Ecto neural progenitor cell (in vitro differentiated cells): ENCODE results near the gene CCN2.

Source experiments
- DNase-seq: peaks from one replicate; pipeline ENCODE4 v3.0.0-alpha.2; 2018; ENCODE audit warnings: low spot score

Gene CCN2

GRCh38 chr6:131966443-131966842 is 15.3 kb upstream of the CCN2 start:
- no peak for DNase-seq

DNA sequence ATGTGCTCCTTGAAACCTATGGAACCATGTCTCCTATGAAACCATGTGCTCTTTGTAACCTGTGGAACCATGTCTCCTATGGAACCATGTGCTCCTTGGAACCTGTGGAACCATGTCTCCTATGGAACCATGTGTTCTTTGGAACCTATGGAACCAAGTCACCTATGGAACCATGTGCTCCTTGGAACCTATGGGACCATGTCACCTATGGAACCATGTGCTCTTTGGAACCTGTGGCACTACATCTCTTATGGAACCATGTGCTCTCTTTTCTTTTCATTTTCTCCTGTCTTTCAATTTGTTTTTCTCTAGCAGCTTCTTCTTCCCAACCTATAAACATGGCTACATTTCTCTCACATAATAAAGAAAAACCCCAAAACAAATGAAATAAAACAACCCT is 11.9 kb upstream of the CCN2 start:
- DNase-seq = no peak

- DNase-seq = no peak
Measured at GRCh38 chr6:131960371-131961133, 9.4 kb upstream of the CCN2 start.

GRCh38 chr6:131958542-131959470 is 7.6 kb upstream of the CCN2 start:
- DNase-seq = no peak

DNA sequence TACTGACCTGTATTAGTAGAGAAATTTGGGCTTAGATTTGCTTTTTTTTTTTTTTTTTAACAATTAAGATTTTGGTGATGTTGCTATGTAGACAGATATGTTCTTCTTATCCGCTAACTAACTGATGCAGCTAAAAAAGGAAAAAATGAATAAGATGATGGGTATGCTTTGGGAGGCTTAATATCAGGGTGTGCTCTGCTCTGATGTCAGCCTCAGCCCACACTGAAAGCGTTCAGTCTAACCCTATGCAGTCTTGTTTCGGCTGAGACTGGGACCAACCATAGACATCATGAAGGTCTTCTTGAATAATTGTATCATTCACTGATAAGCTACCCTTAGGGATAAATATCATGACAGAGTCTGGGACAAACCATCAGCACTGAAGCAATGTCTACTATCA is 6.9 kb upstream of the CCN2 start:
- no peak for DNase-seq

- DNase-seq = no peak
Measured at GRCh38 chr6:131955876-131956275, 4.7 kb upstream of the CCN2 start.

DNA sequence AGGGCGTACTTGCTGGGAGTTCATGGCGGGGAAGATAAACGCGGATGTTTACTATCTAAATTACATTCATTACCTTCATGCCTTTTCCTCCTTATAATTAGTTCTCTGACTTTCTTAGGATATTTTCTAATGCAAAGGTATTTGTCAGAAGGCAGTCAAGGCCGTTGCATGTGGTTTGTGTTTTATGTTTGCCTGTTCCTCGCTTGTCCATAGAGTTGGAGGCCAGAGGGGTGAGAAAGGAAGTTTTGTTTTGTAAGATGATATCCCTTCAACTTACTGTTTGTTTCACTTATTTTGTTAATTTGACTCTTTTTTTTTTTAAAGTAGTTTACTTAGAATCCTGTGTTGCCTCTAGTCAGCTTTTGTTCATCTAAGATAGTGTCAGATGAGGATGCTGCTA is 4.0 kb upstream of the CCN2 start:
- no peak for DNase-seq

- no peak for DNase-seq
Measured at GRCh38 chr6:131954775-131955107, 3.6 kb upstream of the CCN2 start.

DNA sequence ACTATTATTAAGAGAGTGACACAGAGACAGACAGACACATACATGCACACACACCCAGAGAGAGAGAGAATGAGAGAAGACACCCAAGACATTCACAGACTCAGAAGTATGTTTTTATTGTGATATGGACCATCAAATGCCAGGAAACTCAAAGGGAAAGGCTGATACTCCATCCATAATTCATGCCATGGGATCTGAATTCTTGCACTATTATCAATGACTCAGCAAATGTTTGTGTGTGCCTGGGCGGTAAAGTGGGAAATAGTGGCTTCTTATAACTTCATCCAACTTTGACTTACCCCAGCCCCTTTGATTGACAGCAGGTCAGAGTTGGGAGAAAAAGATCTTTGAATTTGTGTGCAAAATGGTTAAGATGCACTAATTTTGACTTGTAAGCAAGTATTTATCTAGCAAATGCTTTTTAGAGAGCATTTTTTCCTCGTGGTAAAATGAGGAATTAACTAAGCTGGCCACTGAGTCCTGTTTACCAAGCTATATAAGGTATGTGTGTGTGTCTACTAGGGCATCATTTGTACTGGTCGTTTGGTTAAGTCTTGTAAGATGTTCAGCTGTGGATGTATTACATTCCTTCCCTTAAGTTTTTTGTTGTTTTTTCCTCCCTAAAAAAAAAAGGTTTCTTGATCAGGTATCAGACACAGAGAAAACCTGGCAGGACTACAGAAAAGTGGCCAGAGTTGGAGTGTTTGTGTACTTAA is 3.0 kb upstream of the CCN2 start:
- DNase-seq = no peak

GRCh38 chr6:131952886-131953509 is 1.8 kb upstream of the CCN2 start:
- DNase-seq = no peak

GRCh38 chr6:131951576-131952230 is 531 bp upstream of the CCN2 start:
- no peak for DNase-seq

GRCh38 chr6:131949909-131950766 is 1.0 kb downstream of the CCN2 start:
- peak; percentile 90 for DNase-seq

- DNase-seq = no peak
Measured at GRCh38 chr6:131949620-131949908, 1.6 kb downstream of the CCN2 start.

GRCh38 chr6:131948692-131949619 is 2.2 kb downstream of the CCN2 start:
- no peak for DNase-seq

DNA sequence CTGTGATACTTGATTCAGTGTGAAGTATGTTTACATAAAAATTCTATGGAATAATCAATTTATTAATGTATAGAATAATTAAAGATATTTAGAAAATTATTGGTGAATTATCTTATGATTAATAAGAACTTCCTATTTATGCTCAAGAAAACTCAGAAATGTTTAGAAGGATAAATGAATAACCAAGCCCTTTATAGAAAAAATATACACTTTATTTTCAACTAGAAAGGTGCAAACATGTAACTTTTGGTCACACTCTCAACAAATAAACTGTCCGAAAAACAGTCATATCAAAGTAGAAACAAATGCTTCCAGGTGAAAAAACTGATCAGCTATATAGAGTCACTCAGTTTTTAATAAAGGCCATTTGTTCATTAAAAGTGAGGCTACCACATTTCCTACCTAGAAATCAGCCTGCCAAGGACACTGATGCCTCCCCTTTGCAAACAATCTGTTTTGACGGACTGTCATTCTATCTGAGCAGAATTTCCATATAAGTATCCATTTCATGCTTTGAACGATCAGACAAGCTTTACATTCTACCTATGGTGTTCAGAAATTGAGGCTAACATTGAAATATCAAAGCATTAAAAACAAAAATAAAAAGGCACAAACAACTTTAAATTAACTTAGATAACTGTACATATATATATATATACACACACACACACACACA is 3.0 kb downstream of the CCN2 start:
- no peak for DNase-seq

DNA sequence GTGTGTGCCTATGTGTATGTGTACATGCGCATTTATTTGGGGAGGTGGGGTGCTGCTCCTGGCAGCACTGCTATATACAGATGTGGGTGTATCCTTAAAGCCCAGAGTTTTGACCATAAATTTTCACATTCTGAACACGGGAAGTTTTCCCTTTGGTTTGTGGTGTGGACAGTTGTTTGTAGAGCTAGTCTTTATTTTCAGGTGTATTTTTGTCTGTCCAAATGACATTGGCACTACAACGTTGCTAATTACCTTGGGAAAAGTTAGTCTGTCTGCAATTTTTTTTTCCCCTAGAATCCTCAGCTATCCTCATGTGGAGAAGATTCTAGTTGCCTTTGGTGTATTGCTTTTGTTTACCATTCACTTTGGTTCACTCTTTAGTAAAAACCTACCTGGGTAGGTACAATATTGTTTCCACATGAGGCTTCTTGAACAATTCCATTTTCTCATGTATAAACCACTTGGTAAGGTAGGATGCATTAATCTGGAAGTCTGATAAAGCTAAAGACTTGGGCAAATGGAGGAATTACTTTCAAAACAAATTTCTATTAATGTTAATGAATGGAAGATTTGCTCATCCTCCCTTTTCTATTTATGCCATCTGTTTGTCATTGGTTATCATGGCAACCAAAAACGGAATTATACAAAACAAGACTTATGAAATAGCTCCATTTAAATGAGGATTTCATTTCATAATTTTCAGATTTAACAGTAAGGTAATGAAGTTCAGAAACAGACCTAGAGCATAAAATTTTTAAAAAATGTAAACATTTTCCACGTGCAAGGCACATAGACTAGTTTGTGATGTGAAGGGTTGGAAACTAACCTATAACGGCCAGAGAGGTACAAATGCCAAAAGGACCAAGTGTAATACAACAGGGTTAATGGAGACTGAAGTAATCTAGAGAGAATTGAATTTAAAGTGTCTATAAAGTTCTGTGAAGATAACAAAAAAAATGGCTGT is 3.9 kb downstream of the CCN2 start:
- DNase-seq = no peak

DNA sequence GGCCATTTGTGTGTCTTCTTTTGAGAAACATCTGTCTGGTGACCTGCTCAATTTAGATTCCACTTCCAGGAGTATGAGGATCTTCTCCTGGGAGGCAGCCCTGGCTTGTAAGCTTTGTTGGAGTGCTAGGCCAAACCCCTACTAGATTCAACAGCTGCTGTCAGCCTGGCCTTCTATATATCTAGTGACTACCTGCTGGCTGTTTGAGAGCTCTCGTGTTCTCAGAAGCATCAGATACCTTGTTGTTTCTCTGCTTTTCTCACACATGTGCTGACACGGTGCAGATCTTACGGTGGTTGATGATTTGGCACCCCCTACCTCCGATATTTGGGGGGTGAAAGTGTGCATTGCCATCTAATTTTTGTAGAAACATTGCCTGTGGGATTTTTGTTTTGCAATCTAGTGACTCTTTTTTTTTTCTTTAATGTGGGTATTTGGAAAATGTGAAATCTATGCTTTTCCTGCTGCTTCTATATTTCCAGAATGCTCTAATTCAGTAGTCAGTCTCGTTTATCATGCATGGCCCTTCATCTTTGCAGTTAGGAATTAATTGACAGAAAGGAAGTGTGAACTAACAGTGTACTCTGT is 4.7 kb downstream of the CCN2 start:
- no peak for DNase-seq

DNA sequence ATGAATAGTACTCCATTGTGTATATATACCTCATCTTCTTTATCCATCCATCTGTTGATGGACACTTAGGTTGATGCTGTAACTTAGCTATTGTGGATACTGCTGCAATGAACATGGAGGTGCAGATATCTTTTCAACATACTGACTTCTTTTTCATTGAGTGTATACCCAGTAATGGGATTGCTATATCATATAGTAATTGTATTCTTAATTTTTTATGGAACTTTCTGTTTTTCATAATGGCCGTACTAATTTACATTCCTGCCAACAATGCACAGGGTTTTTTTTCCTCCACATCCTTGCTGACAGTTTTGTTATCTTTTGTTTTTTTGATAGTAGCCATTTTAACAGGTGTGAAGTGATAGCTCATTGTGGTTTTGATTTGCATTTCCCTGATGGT is 5.2 kb downstream of the CCN2 start:
- no peak for DNase-seq
